Measurements from ENCODE around the gene NPEPPS.

DNA sequence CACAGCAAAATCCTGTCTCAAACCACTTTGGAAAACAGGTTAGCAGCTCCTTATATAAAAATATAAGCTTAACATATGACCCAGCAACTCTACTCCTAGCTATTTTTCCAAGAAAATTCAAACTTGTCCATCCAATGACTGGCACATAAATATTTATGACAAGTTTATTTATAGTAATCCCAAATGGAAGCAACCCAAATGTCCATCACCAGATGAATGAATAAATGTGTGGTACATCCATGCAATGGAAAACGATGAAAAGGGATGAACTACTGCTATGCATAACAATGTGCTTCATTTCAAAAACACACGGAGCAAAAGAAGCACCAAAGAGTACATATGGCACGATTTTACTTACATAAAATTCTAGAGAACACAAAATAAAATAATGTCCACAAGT, 109.2 kb downstream of the NPEPPS start:
- TF ChIP-seq SETDB1 (IDR thresholded peaks at IDR 0.05; ENCODE audit: insufficient read length, low read length) (no peak), SALL2 (tag by site-specific recombination; IDR thresholded peaks at IDR 0.05; ENCODE audit: borderline replicate concordance) (no peak), ZSCAN30 (tag by site-specific recombination; IDR thresholded peaks at IDR 0.05) (no peak)
- TF ChIP-seq, protein P1, sequence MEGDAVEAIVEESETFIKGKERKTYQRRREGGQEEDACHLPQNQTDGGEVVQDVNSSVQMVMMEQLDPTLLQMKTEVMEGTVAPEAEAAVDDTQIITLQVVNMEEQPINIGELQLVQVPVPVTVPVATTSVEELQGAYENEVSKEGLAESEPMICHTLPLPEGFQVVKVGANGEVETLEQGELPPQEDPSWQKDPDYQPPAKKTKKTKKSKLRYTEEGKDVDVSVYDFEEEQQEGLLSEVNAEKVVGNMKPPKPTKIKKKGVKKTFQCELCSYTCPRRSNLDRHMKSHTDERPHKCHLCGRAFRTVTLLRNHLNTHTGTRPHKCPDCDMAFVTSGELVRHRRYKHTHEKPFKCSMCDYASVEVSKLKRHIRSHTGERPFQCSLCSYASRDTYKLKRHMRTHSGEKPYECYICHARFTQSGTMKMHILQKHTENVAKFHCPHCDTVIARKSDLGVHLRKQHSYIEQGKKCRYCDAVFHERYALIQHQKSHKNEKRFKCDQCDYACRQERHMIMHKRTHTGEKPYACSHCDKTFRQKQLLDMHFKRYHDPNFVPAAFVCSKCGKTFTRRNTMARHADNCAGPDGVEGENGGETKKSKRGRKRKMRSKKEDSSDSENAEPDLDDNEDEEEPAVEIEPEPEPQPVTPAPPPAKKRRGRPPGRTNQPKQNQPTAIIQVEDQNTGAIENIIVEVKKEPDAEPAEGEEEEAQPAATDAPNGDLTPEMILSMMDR (tag by site-specific recombination; IDR thresholded peaks at IDR 0.05), result no peak

All from HEK293 (cell line).